ENCODE measurements around the gene DNAJC7.
A peak's percentile ranks its signal among the peaks of the same experiment; 100 is the strongest.

Gene DNAJC7

GRCh38 chr17:41930009-41930832 lies 87.0 kb downstream of the DNAJC7 start, which contains the start of gene ODAD4:
Gene ODAD4 (plus strand): TSS chr17:41930617. CDS start chr17:41930724, 107 bp downstream.
- peak; percentile 85 for DNase-seq (ENCODE audit: low read depth)
- peak within 1 kb of the TSS; percentile 77 for H3K4me3 ChIP-seq (ENCODE audit: low read depth, low read length)
- TF ChIP-seq CTCF (IDR thresholded peaks at IDR 0.05; ENCODE audit: low read depth, low read length, missing control alignments), result peak; percentile 46

DNA sequence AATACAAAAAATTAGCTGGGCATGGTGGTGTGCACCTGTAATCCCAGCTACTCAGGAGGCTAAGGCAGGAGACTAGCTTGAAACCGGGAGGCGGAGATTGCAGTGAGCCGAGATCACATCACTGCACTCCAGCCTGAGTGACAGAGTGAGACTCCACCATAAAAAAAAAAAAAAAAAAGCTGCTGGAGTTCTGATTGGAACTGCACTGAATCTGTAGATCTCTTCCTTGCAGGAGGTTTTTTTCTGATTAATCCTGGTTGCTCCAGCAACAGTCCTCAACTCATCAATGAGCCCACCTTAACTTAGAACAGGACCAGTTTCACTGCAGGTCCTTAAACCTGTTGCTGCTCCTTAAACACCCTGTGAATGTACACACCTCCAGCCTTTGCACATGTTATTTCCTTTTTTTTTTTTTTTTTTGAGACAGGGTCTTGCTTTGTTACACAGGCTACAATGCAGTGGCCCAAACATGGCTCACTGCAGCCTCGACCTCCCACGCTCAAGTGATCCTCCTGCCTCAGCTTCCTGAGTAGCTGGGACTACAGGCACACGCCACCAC lies 88.5 kb downstream of the DNAJC7 start:
- TF ChIP-seq CTCF (IDR thresholded peaks at IDR 0.05; ENCODE audit: low read depth, low read length, missing control alignments), result no peak
- DNase-seq (ENCODE audit: low read depth), result no peak
- no peak overlapping the region for H3K4me3 ChIP-seq (ENCODE audit: low read depth, low read length)

Measured in GM12864 (cell line).